GM18858 (cell line): ENCODE measurements around the gene CRIP1.

ENCODE experiments used
- ATAC-seq: cut with Tn5 transposase; IDR thresholded peaks from one replicate; pipeline ENCODE4 v1.9.1; 2021; ENCODE audit not compliant: unreplicated experiment

Gene CRIP1

GRCh38 chr14:105469456-105470349 is 17.0 kb upstream of the CRIP1 start:
- ATAC-seq = no peak

DNA sequence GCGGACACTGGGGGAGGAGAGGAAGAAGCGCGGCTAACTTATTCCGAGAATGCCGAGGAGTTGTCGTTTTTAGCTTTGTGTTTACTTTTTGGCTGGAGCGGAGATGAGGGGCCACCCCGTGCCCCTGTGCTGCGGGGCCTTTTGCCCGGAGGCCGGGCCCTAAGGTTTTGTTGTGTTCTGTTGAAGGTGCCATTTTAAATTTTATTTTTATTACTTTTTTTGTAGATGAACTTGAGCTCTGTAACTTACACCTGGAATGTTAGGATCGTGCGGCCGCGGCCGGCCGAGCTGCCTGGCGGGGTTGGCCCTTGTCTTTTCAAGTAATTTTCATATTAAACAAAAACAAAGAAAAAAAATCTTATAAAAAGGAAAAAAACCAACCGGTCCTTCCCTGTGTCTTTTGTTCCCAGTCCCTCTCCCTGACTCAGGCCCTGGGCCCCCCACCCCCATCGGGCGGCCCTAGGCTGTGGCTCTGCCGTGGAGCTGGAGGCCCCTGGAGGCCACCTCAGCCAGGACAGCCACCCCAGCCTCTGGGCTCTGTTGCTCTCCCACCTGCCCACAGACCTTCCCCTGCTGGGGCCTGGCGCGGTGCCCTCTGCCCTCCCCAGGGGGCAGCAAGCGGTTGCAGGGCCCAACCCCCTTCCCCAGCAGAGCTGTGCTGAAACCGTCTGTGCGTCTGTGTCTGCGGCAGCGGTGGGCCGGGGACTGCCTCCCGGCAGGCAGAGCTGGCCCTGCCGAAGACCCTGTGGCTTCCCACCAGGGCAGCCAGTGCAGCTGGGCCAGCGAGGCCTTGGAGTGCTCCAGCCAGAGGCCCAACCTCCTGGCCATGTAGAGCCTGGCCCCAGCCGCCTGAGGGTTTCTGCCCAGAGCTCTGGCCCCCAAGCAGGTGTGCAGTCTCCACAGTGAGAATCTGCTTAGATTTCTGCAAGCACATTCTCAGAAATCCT is 16.1 kb upstream of the CRIP1 start:
- ATAC-seq = no peak

- ATAC-seq = no peak
Observed at GRCh38 chr14:105471297-105471821, 15.3 kb upstream of the CRIP1 start.

- ATAC-seq = no peak
Observed at GRCh38 chr14:105471823-105472485, 14.7 kb upstream of the CRIP1 start.

DNA sequence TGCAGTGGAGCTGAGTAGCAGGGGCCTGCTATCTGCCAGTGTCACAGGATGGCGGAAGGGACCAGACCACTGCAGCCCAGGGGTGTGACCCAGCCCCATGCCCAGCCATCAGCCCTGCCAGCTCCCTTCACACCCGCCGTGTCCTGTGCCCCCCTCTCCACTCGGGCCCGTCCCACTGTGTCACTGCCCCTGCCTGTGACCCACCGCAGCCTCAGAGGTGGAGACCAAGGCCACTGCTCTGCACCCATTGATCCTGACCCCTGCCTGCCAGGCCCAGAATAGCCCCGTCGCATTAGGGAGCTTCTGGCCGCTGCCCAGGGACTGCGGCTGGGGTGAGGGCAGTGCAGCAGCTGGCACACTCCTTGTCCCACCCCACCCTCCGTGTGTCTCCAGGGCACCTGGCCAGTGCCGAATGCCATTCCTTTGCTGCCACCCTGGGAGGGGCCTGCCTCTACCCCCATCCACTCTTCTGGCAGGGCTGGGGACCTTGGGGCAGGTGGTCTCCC is 14.1 kb upstream of the CRIP1 start:
- no peak for ATAC-seq

GRCh38 chr14:105473033-105473676 is 13.5 kb upstream of the CRIP1 start:
- no peak for ATAC-seq

GRCh38 chr14:105473677-105474482 is 12.8 kb upstream of the CRIP1 start:
- ATAC-seq = no peak

DNA sequence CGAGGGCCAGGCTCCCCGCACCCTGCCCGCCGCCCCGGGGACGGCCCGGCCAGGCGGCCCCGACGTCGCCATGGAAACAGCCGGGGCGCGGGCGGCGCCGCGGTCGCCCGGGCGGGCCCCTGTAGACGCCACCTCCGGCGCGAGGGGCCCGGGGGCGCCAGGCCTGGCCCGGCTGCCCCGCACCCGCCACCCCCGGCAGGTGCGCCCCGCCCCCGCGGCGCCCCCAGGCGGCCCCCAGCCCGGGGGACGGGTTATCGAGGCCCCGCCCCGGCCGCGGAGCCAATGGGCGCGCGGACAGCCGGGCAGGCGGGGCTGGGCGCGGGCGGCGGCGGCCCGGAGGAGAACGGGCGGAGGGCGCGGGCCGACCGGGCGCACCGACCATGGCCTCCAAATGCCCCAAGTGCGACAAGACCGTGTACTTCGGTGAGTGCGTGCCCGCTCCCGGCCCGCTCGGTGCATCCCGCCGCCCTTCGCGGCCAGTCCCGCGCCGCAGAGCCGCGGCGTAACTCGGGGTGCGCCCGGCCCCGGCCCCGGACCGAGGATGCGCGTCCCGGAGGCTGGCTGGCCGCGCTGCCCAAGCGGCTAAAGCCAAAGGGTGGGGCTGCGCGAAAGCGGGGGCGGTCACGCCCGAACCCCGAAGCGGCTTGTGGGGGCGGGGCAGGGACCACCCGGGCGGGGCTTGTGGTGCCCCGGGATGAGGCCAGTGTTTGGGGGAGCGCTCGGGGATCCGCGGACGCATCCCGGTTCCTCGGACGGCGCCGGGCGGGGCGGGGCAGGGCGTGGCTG is 12.0 kb upstream of the CRIP1 start, which contains the start of gene CRIP2:
Gene CRIP2, plus strand, starts transcription at position 339 of the 786 bp plus-strand sequence. Its CDS starts 42 bp downstream, at position 381.
- no peak for ATAC-seq

DNA sequence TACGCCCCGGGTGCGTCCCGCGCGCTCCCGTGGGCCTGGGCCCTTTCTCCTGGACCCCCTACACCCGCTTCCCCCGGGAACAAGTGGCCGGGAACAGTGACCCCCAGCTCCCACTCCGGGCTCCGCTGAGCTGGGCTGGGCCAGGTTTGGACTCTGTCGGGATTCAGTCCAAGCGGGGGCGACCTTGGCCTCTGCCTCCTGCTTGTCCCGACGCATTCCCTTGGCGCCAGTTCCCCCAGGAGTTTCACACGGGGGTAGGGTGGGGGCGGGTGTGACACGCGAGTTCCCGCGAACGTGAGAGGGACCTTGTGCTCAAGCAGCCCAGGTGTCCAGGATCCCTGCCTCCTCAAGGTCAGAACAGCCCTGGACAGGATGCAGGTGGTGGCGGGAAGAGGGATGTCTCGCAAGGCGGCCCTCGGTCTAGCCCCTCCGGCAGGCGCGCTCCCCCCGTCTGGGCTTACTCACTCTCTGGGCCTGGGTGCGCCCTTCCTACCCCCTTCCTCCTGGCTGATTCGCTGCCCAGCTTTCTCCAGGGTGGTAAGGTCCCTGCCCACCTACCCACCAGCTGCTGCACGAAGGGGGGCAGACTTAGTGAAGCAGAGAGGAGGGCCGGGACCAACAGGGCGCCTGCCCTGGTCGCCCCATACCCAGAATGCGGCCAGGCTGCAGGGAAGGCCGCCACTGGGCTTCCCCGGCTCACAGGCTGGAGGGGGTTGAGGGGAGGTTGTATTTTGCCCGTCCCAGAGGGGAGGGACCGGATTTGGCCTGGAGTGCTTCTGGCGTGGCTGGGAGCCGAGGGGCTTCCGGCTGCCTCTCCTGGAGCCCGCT is 11.2 kb upstream of the CRIP1 start:
- no peak for ATAC-seq

DNA sequence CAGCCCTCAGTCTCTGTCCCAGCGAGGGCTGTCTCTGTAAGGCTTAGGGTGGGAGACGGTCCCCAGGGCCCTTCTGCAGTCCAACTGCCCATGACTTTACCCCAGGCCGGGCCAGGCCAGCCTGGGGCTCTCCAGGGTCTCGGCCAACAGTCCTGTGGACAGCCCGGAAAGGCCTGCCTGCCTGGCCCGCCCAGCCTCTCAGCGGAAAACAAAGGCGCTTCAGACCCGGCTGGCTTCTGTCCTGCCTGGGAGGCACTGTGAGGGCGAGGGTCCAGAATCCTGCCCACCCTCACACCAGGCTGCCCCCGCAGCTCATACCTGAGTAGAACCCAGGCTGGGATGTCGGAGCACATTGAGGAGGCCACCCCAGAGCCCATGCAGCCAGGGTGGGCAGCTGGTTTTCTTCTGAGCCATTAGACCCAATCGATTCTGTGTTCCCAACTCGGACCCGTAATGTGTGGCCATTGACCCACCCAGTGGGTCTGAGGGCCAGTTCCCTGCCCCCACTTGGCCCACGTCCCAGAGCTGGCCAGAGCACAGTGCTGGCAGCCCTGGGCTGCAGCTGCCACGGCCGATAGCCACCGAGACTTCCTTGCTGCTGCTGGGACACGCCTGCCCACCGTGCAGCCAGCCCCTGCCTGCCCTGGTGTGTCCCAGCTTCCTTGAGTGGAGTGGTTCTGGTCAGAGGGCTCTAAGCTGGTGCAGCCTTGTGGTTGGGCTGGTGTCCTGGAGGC is 10.4 kb upstream of the CRIP1 start:
- ATAC-seq = no peak

- no peak for ATAC-seq
Observed at GRCh38 chr14:105476831-105477659, 9.6 kb upstream of the CRIP1 start.

- no peak for ATAC-seq
Observed at GRCh38 chr14:105477660-105478397, 8.9 kb upstream of the CRIP1 start.

GRCh38 chr14:105478398-105479251 is 8.1 kb upstream of the CRIP1 start:
- ATAC-seq = no peak

- ATAC-seq = no peak
Observed at GRCh38 chr14:105479431-105480158, 7.1 kb upstream of the CRIP1 start.
